Measurements from ENCODE around the gene RILPL1.
"Not testable (repeated sequence)": the region's sequence is repeated elsewhere in the genome, so short reads cannot be mapped to it uniquely, and the experiment has no call there.

The RILPL1 gene

DNA sequence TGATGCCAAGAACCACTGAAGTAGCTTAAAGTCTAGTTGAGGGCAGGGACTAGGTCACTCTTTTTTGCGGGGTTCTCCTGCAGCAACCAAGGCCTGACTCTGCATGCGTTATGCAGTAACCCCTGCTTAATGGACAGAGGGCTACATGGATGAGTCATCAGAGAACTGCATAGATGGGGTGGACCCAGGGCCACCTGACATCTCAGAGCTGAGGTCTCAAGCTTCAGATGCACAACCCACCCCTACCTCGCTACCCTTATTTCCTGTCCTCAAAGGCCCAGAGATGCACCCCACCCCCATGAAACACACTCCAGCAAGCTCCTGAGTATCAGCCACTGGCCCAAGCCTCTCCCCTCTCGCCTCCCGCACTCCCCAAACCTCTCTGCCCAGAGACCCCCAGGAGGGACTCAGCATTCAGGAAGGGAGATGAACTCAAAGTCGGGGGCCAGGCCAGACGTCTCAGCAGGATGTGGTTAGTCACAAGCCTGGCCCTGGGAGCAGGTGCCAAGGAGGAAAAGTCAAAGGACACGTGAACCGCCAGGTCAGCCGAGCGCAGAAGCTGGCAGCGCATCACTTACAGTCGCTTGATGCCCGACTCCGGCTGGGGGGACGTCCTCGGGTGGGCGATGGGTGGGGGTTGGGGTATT, 49.8 kb downstream of the RILPL1 start:
- no peak overlapping the region for H3K4me3 ChIP-seq (ENCODE audit: low read depth, low read length)

DNA sequence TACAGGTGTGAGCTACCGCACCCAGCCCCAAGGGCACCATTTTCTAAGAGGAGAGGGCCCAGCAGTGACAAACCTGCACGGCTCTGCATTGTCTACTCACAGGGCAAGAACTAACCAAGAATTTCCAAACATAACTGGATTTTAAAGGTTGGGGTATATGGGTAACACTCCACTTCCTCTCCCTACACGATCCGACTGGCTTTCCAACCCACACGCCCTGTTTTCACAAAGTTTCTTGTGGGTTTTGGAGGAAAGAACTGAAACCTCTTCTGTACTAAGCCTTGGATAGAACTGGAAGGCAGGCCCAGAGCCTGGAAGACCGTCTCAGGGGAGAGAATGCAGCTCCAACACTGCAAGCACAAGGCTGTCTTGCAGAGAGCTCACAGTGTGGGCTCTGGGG, 50.6 kb downstream of the RILPL1 start:
- DNase-seq (ENCODE audit: low read depth): no peak
- TF ChIP-seq, protein P1, sequence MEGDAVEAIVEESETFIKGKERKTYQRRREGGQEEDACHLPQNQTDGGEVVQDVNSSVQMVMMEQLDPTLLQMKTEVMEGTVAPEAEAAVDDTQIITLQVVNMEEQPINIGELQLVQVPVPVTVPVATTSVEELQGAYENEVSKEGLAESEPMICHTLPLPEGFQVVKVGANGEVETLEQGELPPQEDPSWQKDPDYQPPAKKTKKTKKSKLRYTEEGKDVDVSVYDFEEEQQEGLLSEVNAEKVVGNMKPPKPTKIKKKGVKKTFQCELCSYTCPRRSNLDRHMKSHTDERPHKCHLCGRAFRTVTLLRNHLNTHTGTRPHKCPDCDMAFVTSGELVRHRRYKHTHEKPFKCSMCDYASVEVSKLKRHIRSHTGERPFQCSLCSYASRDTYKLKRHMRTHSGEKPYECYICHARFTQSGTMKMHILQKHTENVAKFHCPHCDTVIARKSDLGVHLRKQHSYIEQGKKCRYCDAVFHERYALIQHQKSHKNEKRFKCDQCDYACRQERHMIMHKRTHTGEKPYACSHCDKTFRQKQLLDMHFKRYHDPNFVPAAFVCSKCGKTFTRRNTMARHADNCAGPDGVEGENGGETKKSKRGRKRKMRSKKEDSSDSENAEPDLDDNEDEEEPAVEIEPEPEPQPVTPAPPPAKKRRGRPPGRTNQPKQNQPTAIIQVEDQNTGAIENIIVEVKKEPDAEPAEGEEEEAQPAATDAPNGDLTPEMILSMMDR (IDR thresholded peaks at IDR 0.05; ENCODE audit: insufficient read depth, low read depth, low read length, missing control alignments): no peak
- H3K4me3 ChIP-seq (ENCODE audit: low read depth, low read length): no peak overlapping the region

More for the DNA sequence above, 49.8 kb downstream of the RILPL1 start:
- TF ChIP-seq, protein P1 (IDR thresholded peaks at IDR 0.05; ENCODE audit: insufficient read depth, low read depth, low read length, missing control alignments): no peak
- DNase-seq (ENCODE audit: low read depth): peak; percentile 16

DNA sequence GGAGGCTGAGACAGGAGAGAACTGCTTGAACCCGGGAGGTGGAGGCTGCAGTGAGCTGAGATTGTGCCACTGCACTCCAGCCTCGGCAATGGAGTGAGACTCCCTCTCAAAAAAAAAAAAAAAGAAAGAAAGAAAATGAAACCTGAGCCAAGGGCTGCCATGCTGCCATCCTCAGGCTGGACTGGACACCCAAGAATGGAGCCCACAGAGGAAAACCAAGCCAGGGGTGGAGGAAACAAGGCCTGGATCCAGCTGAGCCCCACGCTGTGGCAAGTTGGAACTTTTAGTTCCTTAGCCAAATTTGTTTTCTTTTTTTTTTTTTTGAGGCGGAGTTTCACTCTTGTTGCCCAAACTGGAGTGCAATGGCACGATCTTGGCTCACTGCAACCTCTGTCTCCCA, 52.3 kb downstream of the RILPL1 start:
- not testable (repeated sequence) for DNase-seq (ENCODE audit: low read depth); H3K4me3 ChIP-seq (ENCODE audit: low read depth, low read length)

DNA sequence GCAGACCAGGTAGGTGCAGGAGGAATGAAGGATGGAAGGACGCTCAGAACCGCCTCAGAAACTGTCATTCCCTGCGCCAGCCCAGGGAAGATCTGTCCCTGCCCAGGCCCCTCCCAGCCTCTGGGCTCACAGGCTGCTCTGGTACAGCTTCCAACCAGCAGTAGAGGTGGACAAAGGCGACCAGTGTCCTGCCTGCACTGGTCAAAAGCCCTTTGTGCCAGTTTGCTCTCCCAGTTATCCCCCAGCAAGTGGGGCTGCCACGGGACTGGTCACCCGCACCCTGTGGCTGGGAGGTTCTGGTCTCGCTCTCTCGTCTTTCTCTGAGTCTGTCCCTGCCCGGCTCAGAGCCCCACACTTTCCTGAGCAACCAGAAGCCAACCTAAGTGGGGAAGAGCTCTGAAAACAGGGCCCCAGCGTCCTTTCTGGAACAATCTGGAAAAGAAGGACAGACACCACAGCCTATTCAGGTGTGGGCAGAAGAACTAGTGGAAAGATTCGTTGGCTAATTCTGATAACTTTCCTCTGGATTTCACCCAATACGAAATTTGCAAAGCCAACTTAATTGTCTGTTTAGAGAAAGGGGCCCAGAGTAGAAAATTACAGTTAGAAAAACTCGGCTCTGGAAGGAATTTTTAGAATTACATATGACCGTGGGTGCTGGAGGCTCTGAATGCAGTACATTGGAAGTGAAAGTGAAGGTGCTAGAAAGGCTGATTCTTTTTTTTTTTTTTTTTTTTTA, 53.9 kb downstream of the RILPL1 start:
- TF ChIP-seq, protein P1 (IDR thresholded peaks at IDR 0.05; ENCODE audit: insufficient read depth, low read depth, low read length, missing control alignments): no peak
- DNase-seq (ENCODE audit: low read depth): no peak
- H3K4me3 ChIP-seq (ENCODE audit: low read depth, low read length): no peak overlapping the region

GRCh38 chr12:123478762-123479161, 54.8 kb downstream of the RILPL1 start:
- TF ChIP-seq, protein P1 (IDR thresholded peaks at IDR 0.05; ENCODE audit: insufficient read depth, low read depth, low read length, missing control alignments): no peak
- no peak overlapping the region for H3K4me3 ChIP-seq (ENCODE audit: low read depth, low read length)
- no peak for DNase-seq (ENCODE audit: low read depth)

GRCh38 chr12:123478069-123478468, 55.5 kb downstream of the RILPL1 start:
- H3K4me3 ChIP-seq (ENCODE audit: low read depth, low read length): no peak overlapping the region
- DNase-seq (ENCODE audit: low read depth): no peak
- TF ChIP-seq, protein P1 (IDR thresholded peaks at IDR 0.05; ENCODE audit: insufficient read depth, low read depth, low read length, missing control alignments): no peak

GRCh38 chr12:123475246-123475703, 58.2 kb downstream of the RILPL1 start:
- TF ChIP-seq, protein P1 (IDR thresholded peaks at IDR 0.05; ENCODE audit: insufficient read depth, low read depth, low read length, missing control alignments): no peak
- no peak overlapping the region for H3K4me3 ChIP-seq (ENCODE audit: low read depth, low read length)
- no peak for DNase-seq (ENCODE audit: low read depth)
